PFSK-1 (cell line): ENCODE data around the gene GORASP1.

Source experiments
- FOXP2 ChIP-seq: optimal IDR thresholded peaks from 2 replicates; pipeline ENCODE3; 2011; ENCODE audit warnings: borderline replicate concordance, control low read depth, inconsistent platforms; ENCODE audit not compliant: insufficient read depth; ENCODE audit errors: extremely low read length, extremely low read depth
- POLR2AphosphoS5 ChIP-seq: IDR thresholded peaks from 2 replicates; pipeline ENCODE4 v1.6.1; 2012; ENCODE audit warnings: low read depth, mild to moderate bottlenecking, control low read depth, low read length, moderate library complexity
- SIN3A ChIP-seq: IDR thresholded peaks from 2 replicates; pipeline ENCODE4 v1.6.1; 2012; ENCODE audit warnings: mild to moderate bottlenecking, low read length, moderate library complexity, borderline replicate concordance; ENCODE audit not compliant: insufficient read depth
- TAF1 ChIP-seq: IDR thresholded peaks from 2 replicates; pipeline ENCODE4 v1.6.1; 2012; ENCODE audit warnings: low read length, control low read depth, borderline replicate concordance; ENCODE audit not compliant: insufficient read depth
- TF ChIP-seq, protein P1 (sequence below), 2 experiments: IDR thresholded peaks; 2 replicates each; pipeline versions ENCODE4 v1.6.1 to v1.8.0; 2011 to 2012; ENCODE audit warnings: low read depth in 2 of 2, low read length in 2 of 2, control low read depth in 1 of 2, inconsistent platforms in 1 of 2, mild to moderate bottlenecking in 1 of 2, moderate library complexity in 1 of 2; ENCODE audit not compliant: insufficient read depth in 1 of 2

Gene GORASP1

DNA sequence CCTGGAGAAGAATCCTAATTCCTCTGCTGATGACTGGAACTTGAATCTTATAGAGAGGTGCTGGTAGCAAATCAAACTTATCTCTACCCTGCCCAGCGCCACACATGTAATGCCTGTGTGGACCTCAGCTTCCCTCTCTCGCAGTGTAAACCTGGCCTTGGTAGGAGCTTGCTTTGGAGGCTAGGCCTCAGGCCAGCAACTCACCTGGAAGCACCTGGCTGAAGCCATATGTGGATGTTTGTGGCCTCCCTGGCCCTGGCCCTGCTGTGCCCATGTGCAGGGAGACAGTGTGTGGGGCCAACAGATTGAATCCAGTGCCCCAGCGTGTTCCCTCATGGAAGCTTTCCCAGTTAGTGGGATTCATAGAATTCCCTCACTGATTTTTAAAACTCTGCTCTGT lies 8.4 kb upstream of the GORASP1 start:
- TF ChIP-seq SIN3A, result no peak
- TF ChIP-seq TAF1, result no peak
- TF ChIP-seq POLR2AphosphoS5, result no peak
- TF ChIP-seq, protein P1, sequence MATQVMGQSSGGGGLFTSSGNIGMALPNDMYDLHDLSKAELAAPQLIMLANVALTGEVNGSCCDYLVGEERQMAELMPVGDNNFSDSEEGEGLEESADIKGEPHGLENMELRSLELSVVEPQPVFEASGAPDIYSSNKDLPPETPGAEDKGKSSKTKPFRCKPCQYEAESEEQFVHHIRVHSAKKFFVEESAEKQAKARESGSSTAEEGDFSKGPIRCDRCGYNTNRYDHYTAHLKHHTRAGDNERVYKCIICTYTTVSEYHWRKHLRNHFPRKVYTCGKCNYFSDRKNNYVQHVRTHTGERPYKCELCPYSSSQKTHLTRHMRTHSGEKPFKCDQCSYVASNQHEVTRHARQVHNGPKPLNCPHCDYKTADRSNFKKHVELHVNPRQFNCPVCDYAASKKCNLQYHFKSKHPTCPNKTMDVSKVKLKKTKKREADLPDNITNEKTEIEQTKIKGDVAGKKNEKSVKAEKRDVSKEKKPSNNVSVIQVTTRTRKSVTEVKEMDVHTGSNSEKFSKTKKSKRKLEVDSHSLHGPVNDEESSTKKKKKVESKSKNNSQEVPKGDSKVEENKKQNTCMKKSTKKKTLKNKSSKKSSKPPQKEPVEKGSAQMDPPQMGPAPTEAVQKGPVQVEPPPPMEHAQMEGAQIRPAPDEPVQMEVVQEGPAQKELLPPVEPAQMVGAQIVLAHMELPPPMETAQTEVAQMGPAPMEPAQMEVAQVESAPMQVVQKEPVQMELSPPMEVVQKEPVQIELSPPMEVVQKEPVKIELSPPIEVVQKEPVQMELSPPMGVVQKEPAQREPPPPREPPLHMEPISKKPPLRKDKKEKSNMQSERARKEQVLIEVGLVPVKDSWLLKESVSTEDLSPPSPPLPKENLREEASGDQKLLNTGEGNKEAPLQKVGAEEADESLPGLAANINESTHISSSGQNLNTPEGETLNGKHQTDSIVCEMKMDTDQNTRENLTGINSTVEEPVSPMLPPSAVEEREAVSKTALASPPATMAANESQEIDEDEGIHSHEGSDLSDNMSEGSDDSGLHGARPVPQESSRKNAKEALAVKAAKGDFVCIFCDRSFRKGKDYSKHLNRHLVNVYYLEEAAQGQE (IDR thresholded peaks at IDR 0.05; ENCODE audit: insufficient read depth in 1 of 2, low read depth in 2 of 2, low read length in 2 of 2), result no peak
- no peak for TF ChIP-seq FOXP2

DNA sequence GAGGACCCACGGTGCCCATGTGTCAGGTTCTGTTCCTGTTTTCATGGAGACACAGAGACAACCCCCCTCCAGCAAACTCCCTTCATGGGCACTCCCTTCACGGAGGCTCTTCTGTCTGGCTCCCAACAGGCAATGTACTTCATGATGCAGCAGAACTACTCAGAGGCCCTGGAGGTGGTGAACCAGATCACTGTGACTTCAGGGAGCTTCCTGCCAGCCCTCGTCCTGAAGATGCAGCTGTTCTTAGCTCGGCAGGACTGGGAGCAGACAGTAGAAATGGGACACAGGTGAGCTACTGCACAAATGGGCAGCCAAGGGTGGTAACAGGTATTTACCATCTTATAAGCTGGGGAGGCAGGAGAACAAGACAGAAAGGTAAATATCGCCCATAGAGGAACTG lies 7.0 kb upstream of the GORASP1 start:
- TF ChIP-seq SIN3A (no peak), FOXP2 (no peak), TAF1 (no peak), POLR2AphosphoS5 (no peak)
- TF ChIP-seq, protein P1 (IDR thresholded peaks at IDR 0.05; ENCODE audit: insufficient read depth in 1 of 2, low read depth in 2 of 2, low read length in 2 of 2), result no peak

DNA sequence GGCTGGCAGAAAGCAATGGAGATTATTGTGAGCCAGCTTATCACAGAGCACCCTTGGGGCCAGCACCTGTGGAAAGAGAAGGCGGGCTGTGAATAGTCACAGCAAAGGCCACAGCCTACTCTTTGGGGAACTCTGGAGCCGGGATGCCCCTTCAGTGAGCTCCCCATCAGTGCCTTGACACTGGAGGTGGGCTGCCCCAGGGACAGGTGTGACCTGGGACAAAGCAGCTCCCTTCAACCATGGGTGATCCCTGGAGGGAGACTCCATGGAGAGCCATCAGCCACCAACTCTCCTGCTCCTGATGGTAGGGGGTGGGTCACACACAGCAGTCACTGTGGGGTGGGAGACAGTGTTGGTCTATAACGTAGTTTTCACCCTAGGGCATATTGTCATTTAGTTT lies 5.9 kb upstream of the GORASP1 start:
- TF ChIP-seq, protein P1 (IDR thresholded peaks at IDR 0.05; ENCODE audit: insufficient read depth in 1 of 2, low read depth in 2 of 2, low read length in 2 of 2), result no peak

DNA sequence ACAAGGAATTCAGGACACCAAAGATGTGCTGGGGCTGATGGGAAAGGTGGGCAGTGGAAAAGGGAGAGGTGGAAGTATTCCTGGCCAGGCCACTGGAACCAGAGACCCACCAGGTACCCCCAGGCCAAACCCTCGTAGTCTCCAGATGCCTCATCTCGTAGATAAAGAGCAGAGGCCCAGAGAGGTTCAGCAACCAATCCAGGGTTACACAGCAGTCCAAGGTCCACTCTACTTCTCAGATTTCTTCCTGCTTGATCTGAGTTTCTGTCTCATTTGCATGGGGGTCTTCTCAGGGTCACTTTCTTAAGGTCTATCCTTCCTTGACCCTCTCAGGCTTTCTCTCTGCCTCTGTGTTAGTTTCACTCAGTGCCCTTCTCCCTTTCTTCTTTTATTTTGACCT lies 5.1 kb upstream of the GORASP1 start:
- no peak for TF ChIP-seq FOXP2
- TF ChIP-seq POLR2AphosphoS5, result no peak
- no peak for TF ChIP-seq SIN3A
- TF ChIP-seq, protein P1 (IDR thresholded peaks at IDR 0.05; ENCODE audit: insufficient read depth in 1 of 2, low read depth in 2 of 2, low read length in 2 of 2), result no peak
- TF ChIP-seq TAF1, result no peak

DNA sequence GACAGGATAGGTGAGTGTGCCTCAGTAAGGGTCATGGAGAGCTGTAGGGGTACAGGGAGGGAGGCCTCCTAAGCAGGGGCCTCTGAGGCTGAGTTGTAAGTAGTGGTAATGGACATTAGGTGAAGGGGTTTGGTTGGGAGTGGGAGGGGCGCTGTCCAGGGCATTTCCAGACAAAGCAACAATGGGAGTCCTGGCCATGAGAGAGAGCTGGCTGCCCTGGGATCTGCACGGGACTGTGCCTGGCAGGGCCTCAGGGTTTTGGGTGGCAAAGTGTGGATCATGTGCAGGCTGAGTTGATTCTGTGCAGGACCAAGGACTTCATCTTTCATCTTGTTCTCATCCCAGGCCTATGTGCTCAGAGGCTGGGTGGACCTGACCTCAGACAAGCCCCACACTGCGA lies 4.7 kb upstream of the GORASP1 start:
- TF ChIP-seq FOXP2 (no peak), TAF1 (no peak), POLR2AphosphoS5 (no peak), SIN3A (no peak)
- TF ChIP-seq, protein P1 (IDR thresholded peaks at IDR 0.05; ENCODE audit: insufficient read depth in 1 of 2, low read depth in 2 of 2, low read length in 2 of 2), result no peak
